ENCODE data around the gene ATXN1.

Gene ATXN1

DNA sequence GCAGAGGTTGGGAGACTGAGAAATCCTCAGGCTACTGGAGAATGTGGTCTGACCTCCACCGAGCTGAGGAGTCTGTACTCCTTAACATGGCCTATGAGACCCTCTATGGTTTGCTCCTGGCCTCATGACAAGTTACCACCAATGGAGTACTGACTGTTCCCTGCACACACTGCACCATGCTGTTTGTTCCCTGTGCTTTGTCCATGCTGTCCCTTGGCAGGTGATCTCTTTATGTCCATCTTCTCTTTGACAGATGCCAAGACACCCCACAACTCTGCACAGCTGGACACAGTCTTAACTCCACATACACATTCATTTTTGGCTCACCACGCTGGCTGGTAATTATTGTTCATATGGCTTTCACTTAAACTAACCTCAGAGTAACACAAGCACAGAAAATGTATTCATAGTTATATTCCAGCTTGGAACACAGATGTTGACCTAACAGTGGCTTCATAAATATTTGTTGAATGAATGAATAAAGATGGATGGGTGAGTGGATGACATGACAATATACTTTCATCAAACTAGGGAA lies 258.0 kb downstream of the ATXN1 start:
- H3K9me3 ChIP-seq (ENCODE audit: control insufficient read depth, insufficient read depth, low read length) = no peaks in the 10 kb centered on the region; the same call in 1 of the 2 replicates
- no peak overlapping the region for H3K4me3 ChIP-seq (ENCODE audit: low read length)
- no CpG with 5 or more reads among the region's 2 CpGs for WGBS (ENCODE audit: insufficient coverage, insufficient read length)
- no peak for DNase-seq (ENCODE audit: low read depth, low spot score)
- H3K27ac ChIP-seq (ENCODE audit: low read length) = no peak overlapping the region
- H3K36me3 ChIP-seq (ENCODE audit: control insufficient read depth, insufficient read depth, low read length) = no peaks in the 10 kb centered on the region
- H3K27me3 ChIP-seq (ENCODE audit: control insufficient read depth, insufficient read depth, low read length) = no peaks in the 10 kb centered on the region
- no peaks in the 10 kb centered on the region for H3K4me1 ChIP-seq (ENCODE audit: control insufficient read depth, insufficient read depth, low read length)

DNA sequence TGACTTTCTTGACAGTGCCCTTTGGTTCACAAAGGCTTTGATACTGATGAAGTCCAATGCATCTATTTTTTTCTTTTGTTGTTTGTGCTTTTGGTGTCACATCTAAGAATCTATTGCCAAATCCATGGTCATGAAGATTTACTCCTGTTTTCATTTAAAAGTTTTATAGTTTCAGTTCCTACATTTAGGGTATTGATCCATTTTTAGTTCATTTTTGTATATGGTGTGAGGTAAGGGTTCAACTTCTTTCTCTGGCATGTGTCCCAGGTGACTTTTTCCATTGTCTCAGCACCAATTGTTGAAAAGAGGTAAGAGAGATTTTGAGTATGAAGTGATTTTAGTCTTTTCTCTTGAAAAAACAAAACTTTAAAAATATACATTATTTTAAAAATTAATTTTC lies 262.3 kb downstream of the ATXN1 start:
- H3K27me3 ChIP-seq (ENCODE audit: control insufficient read depth, insufficient read depth, low read length) = no peaks in the 10 kb centered on the region
- no peaks in the 10 kb centered on the region for H3K36me3 ChIP-seq (ENCODE audit: control insufficient read depth, insufficient read depth, low read length)
- peaks cover 1% of the 10 kb centered on the region; the same call in 1 of the 2 replicates for H3K4me1 ChIP-seq (ENCODE audit: control insufficient read depth, insufficient read depth, low read length)
- H3K27ac ChIP-seq (ENCODE audit: low read length) = no peak overlapping the region
- H3K9me3 ChIP-seq (ENCODE audit: control insufficient read depth, insufficient read depth, low read length) = no peaks in the 10 kb centered on the region; the same call in 1 of the 2 replicates
- no peak overlapping the region for H3K4me3 ChIP-seq (ENCODE audit: low read length)
- DNase-seq (ENCODE audit: low read depth, low spot score) = no peak

DNA sequence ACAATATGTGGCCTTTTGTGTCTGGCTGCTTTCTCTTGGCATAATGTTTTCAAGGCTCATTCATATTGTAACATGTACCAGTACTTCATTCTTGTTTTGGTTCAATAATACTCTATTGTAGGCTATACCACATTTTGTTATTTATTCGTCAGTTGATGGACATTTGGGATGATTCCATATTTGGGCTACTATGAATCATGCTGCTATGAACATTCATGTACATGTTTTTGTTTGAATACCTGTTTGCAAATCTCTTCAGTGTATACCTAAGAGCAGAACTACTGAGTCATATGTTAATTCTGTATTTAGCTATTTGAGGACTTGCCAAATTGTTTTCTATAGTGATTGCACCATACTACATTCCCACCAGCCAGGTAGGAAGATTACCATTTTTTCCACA lies 263.0 kb downstream of the ATXN1 start:
- peaks cover 1% of the 10 kb centered on the region; the same call in 1 of the 2 replicates for H3K4me1 ChIP-seq (ENCODE audit: control insufficient read depth, insufficient read depth, low read length)
- no peak overlapping the region for H3K27ac ChIP-seq (ENCODE audit: low read length)
- H3K27me3 ChIP-seq (ENCODE audit: control insufficient read depth, insufficient read depth, low read length) = no peaks in the 10 kb centered on the region
- no peaks in the 10 kb centered on the region for H3K36me3 ChIP-seq (ENCODE audit: control insufficient read depth, insufficient read depth, low read length)
- no peak overlapping the region for H3K4me3 ChIP-seq (ENCODE audit: low read length)
- WGBS (ENCODE audit: insufficient coverage, insufficient read length) = no CpG with 5 or more reads among the region's 1 CpG
- DNase-seq (ENCODE audit: low read depth, low spot score) = no peak
- no peaks in the 10 kb centered on the region; the same call in 1 of the 2 replicates for H3K9me3 ChIP-seq (ENCODE audit: control insufficient read depth, insufficient read depth, low read length)

DNA sequence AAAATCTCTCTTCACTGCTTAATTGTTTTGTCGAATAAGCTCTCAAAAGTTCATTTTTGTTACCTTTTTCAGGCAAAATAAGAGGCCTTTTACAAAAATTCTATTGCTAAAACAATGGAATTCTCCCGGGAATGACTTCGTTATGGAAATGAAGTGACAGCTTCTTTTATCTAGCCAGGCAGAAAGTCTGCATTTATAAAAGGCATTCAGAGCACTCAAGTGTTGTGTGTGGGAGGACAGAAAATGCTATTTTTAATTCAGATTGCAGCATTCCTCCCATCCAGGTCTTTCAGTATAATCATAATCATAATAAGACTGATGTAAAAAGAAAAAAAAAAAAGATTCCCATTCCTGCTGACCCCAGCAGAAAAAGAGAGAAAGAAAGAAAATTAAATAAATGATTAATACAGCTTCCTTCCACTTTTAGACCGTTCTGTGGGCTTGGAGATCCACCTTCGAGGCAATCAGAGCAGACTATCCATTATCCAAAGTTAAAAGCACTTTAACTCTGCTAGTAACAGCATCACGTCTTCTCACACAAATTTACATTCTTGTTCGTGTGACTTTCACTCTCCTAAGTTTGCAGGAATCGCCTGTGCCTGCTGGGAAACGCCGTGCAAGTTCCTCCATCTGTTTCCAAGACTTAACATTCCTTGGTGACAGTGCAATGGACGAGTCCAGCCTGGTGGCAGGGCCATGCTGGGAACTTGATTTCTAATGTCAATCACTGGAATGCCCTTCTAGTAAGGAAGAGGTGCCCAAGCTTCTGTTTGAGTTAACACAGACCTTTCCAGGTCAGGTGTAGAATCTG lies 264.1 kb downstream of the ATXN1 start:
- WGBS (ENCODE audit: insufficient coverage, insufficient read length) = no CpG with 5 or more reads among the region's 11 CpGs
- H3K9me3 ChIP-seq (ENCODE audit: control insufficient read depth, insufficient read depth, low read length) = no peaks in the 10 kb centered on the region; the same call in 1 of the 2 replicates
- H3K4me1 ChIP-seq (ENCODE audit: control insufficient read depth, insufficient read depth, low read length) = peaks cover 1% of the 10 kb centered on the region; the same call in 1 of the 2 replicates
- no peak for DNase-seq (ENCODE audit: low read depth, low spot score)
- H3K4me3 ChIP-seq (ENCODE audit: low read length) = no peak overlapping the region
- no peak overlapping the region for H3K27ac ChIP-seq (ENCODE audit: low read length)
- H3K27me3 ChIP-seq (ENCODE audit: control insufficient read depth, insufficient read depth, low read length) = no peaks in the 10 kb centered on the region
- H3K36me3 ChIP-seq (ENCODE audit: control insufficient read depth, insufficient read depth, low read length) = no peaks in the 10 kb centered on the region

DNA sequence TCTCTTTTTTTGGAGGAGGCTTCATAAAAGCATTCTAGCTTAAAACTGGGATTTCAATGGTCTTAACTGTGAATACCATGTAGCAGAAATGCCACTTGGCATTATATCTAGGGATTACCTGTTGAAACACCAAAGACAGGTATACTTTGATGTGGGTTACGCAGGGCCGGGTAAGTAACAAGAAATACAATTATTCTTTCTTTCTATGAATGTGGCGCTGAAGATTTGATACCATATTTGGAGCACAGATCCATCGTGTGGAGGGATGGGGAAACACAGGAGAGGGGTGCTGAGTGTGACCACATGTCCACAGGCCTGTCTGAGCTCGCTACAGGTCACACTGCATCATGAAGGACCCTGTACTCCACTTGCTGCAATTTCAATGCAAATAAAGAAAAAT lies 265.1 kb downstream of the ATXN1 start:
- Histone ChIP-seq H3K9me3 (ENCODE audit: control insufficient read depth, insufficient read depth, low read length) (no peaks in the 10 kb centered on the region; the same call in 1 of the 2 replicates), H3K27ac (ENCODE audit: low read length) (no peak overlapping the region), H3K4me1 (ENCODE audit: control insufficient read depth, insufficient read depth, low read length) (peaks cover 1% of the 10 kb centered on the region; the same call in 1 of the 2 replicates), H3K36me3 (ENCODE audit: control insufficient read depth, insufficient read depth, low read length) (no peaks in the 10 kb centered on the region), H3K4me3 (ENCODE audit: low read length) (no peak overlapping the region), H3K27me3 (ENCODE audit: control insufficient read depth, insufficient read depth, low read length) (no peaks in the 10 kb centered on the region)
- WGBS (ENCODE audit: insufficient coverage, insufficient read length) = no CpG with 5 or more reads among the region's 5 CpGs
- DNase-seq (ENCODE audit: low read depth, low spot score) = no peak

DNA sequence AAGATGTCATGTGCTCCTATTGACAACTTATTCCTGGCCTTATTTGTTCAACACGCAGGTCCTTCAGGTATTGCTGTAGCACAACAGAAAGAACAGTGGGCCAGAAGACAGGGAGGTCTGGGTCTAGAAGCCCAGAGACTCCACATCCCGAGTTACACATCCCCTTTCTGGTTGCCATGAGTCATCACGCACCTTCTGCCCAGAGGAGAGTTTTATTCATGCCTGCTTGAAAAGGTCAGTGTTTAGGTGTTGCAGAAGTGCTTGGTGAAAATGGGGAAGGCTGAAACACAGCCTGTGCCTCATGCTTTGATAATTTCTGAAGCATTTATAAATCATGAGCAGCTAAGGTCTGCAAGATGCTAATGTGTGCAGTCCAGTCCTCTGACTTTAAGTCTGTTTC lies 266.5 kb downstream of the ATXN1 start:
- DNase-seq (ENCODE audit: low read depth, low spot score) = no peak
- Histone ChIP-seq H3K9me3 (ENCODE audit: control insufficient read depth, insufficient read depth, low read length) (no peaks in the 10 kb centered on the region), H3K4me3 (ENCODE audit: low read length) (no peak overlapping the region), H3K36me3 (ENCODE audit: control insufficient read depth, insufficient read depth, low read length) (no peaks in the 10 kb centered on the region), H3K27me3 (ENCODE audit: control insufficient read depth, insufficient read depth, low read length) (no peaks in the 10 kb centered on the region), H3K27ac (ENCODE audit: low read length) (no peak overlapping the region), H3K4me1 (ENCODE audit: control insufficient read depth, insufficient read depth, low read length) (peaks cover 1% of the 10 kb centered on the region; the same call in 1 of the 2 replicates)
- WGBS (ENCODE audit: insufficient coverage, insufficient read length) = no CpG with 5 or more reads among the region's 3 CpGs

DNA sequence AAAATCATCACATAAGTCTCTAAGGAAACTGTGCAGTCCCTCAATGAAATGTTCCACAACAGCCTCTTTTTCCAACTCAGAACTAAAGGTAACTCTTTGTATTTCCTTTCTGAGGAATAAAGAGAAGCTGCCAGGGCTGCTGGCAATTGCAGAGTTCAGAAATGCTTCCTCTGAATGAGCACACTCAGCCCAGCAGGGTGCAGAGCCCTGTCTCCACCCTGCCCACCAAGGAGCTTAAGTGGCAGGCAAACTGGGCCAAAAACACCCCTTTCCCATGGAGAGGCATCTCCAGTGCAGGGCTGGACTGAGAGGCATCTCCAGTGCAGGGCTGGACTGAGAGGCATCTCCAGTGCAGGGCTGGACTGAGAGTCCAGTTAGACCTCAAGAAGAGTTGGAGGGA lies 267.5 kb downstream of the ATXN1 start:
- H3K9me3 ChIP-seq (ENCODE audit: control insufficient read depth, insufficient read depth, low read length) = no peaks in the 10 kb centered on the region
- peaks cover 1% of the 10 kb centered on the region; the same call in 1 of the 2 replicates for H3K4me1 ChIP-seq (ENCODE audit: control insufficient read depth, insufficient read depth, low read length)
- H3K4me3 ChIP-seq (ENCODE audit: low read length) = no peak overlapping the region
- DNase-seq (ENCODE audit: low read depth, low spot score) = no peak
- H3K27me3 ChIP-seq (ENCODE audit: control insufficient read depth, insufficient read depth, low read length) = no peaks in the 10 kb centered on the region
- no peaks in the 10 kb centered on the region for H3K36me3 ChIP-seq (ENCODE audit: control insufficient read depth, insufficient read depth, low read length)
- no peak overlapping the region for H3K27ac ChIP-seq (ENCODE audit: low read length)

DNA sequence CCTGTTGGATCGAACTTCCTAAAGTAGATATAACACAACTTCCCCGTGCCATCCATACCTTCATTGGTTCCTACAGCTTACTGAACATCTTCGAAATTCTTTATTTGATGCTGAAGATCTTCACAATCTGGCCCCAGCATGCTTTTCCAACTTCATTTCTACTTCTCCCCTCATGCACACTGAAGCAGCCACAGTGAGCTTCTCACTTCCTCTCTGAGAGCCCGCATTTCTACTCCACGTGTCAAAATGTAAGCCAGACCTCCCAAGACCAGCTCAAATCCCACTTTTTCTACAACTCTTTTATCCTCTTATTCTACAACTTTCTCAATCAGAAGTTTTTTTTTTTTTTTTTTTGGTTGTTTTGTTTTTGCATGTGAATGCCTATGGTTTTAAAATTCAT lies 268.1 kb downstream of the ATXN1 start:
- H3K4me1 ChIP-seq (ENCODE audit: control insufficient read depth, insufficient read depth, low read length) = peaks cover 1% of the 10 kb centered on the region; the same call in 1 of the 2 replicates
- DNase-seq (ENCODE audit: low read depth, low spot score) = no peak
- WGBS (ENCODE audit: insufficient coverage, insufficient read length) = no CpG with 5 or more reads among the region's 5 CpGs
- H3K27ac ChIP-seq (ENCODE audit: low read length) = no peak overlapping the region
- no peaks in the 10 kb centered on the region for H3K27me3 ChIP-seq (ENCODE audit: control insufficient read depth, insufficient read depth, low read length)
- H3K4me3 ChIP-seq (ENCODE audit: low read length) = no peak overlapping the region
- H3K9me3 ChIP-seq (ENCODE audit: control insufficient read depth, insufficient read depth, low read length) = no peaks in the 10 kb centered on the region
- H3K36me3 ChIP-seq (ENCODE audit: control insufficient read depth, insufficient read depth, low read length) = no peaks in the 10 kb centered on the region

DNA sequence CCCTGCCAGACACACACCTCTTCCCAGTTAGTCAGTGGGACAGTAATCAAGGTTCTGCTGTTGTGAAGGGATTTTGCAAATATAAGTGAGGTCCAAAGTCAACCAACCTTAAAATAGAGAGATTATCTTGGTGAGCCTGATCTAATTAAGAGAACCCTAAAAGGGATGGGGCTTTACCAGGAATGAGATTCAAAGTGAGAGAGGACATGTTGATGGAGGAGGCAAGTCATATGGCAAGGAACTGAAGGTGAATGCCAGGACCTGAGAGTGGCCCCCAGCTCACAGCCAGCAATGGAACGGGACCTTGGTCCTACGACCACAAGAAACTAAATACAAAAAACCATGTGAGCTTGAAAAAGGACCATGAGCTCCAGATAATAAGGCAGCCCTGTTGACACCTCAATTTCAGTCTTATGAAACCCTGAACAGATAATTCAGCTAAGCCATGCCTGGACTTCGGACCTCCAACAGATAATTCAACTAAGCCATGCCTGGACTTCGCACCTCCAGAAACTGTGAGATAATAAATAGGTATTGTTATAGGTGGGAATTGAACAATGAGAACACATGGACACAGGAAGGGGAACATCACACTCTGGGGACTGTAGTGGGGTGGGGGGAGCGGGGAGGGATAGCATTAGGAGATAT lies 269.5 kb downstream of the ATXN1 start:
- H3K4me1 ChIP-seq (ENCODE audit: control insufficient read depth, insufficient read depth, low read length) = peaks cover 1% of the 10 kb centered on the region; the same call in 1 of the 2 replicates
- DNase-seq (ENCODE audit: low read depth, low spot score) = no peak
- no peak overlapping the region for H3K4me3 ChIP-seq (ENCODE audit: low read length)
- H3K27ac ChIP-seq (ENCODE audit: low read length) = no peak overlapping the region
- WGBS (ENCODE audit: insufficient coverage, insufficient read length) = no CpG with 5 or more reads among the region's 5 CpGs
- H3K27me3 ChIP-seq (ENCODE audit: control insufficient read depth, insufficient read depth, low read length) = no peaks in the 10 kb centered on the region
- no peaks in the 10 kb centered on the region for H3K36me3 ChIP-seq (ENCODE audit: control insufficient read depth, insufficient read depth, low read length)
- H3K9me3 ChIP-seq (ENCODE audit: control insufficient read depth, insufficient read depth, low read length) = no peaks in the 10 kb centered on the region

DNA sequence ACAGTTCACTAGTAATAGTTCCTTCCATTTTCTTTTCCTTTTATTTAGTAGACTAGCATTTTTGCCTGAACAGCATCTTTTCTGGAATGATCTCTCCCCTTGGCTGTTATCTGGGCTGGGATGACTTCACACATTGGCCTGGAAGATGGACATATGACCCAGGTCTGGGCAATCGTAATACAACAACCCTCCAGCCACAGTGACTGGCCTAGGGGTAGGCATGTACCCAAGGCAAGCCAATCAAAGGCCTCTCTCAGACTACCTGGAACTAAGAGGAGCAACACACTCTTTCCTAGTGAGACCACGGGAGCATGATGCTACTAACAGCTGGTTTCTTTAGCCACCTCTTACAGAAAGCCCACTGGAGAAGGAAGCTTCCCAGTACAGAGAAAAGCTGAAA lies 270.6 kb downstream of the ATXN1 start:
- no peak overlapping the region for H3K4me3 ChIP-seq (ENCODE audit: low read length)
- no peak overlapping the region for H3K27ac ChIP-seq (ENCODE audit: low read length)
- H3K36me3 ChIP-seq (ENCODE audit: control insufficient read depth, insufficient read depth, low read length) = no peaks in the 10 kb centered on the region
- no peaks in the 10 kb centered on the region for H3K27me3 ChIP-seq (ENCODE audit: control insufficient read depth, insufficient read depth, low read length)
- no peaks in the 10 kb centered on the region for H3K9me3 ChIP-seq (ENCODE audit: control insufficient read depth, insufficient read depth, low read length)
- no peaks in the 10 kb centered on the region; the same call in 1 of the 2 replicates for H3K4me1 ChIP-seq (ENCODE audit: control insufficient read depth, insufficient read depth, low read length)
- no peak for DNase-seq (ENCODE audit: low read depth, low spot score)
- no CpG with 5 or more reads among the region's 2 CpGs for WGBS (ENCODE audit: insufficient coverage, insufficient read length)
